Esophagus muscularis mucosa (tissue), 4 donors: ENCODE results near the gene EIF3L. TPM values are rescaled to one million over a fixed set of nuclear protein-coding genes. Genes with fewer than 3 reads are reported as not detected.

Source experiments
- DNase-seq: peaks from one replicate; pipeline ENCODE4 v3.0.0-alpha.2; 2017; ENCODE audit errors: extremely low spot score
- H3K27ac ChIP-seq, 4 donors: fragments of 200-600 bp; sonication (generic); replicated peaks in 1 of 4; 1 replicate in 3 of 4; 2 replicates in 1 of 4; pipeline ENCODE4 v1.5.1; 2016 to 2019; ENCODE audit warnings: mild to moderate bottlenecking in 1 of 4
- H3K27me3 ChIP-seq, 4 donors: fragments of 200-600 bp; sonication (generic); one replicate each; pipeline versions ENCODE4 v1.5.1 to v1.6.0; 2016 to 2019
- H3K36me3 ChIP-seq, 4 donors: fragments of 200-600 bp; sonication (generic); one replicate each; pipeline ENCODE4 v1.5.1; 2016 to 2019
- H3K4me1 ChIP-seq, 4 donors: fragments of 200-600 bp; sonication (generic); one replicate each; pipeline ENCODE4 v1.5.1; 2016 to 2019
- H3K4me3 ChIP-seq, 4 donors: fragments of 200-600 bp; sonication (generic); 1 replicate in 2 of 4; 2 replicates in 2 of 4; pipeline ENCODE4 v1.5.1; 2016 to 2019; ENCODE audit warnings: mild to moderate bottlenecking in 4 of 4, moderate library complexity in 1 of 4
- H3K9me3 ChIP-seq, 4 donors: fragments of 200-600 bp; sonication (generic); 1 replicate in 3 of 4; 2 replicates in 1 of 4; pipeline ENCODE4 v1.5.1; 2016 to 2019
- CTCF ChIP-seq, 3 experiments: fragments of 200-600 bp in 2 of 3; fragments of 450-650 bp in 1 of 3; sonication (generic) in 2 of 3; IDR thresholded peaks; one replicate each; pipeline ENCODE4 v1.5.1; 2017 to 2019; ENCODE audit warnings: antibody characterized with exemption in 3 of 3, mild to moderate bottlenecking in 2 of 3, moderate library complexity in 1 of 3
- EP300 ChIP-seq: sonication (generic); formaldehyde crosslinking; IDR thresholded peaks from one replicate; pipeline ENCODE4 v1.6.1; 2017; ENCODE audit warnings: antibody characterized with exemption
- POLR2A ChIP-seq: fragments of 450-650 bp; IDR thresholded peaks from one replicate; pipeline ENCODE4 v1.6.1; 2017; ENCODE audit warnings: antibody characterized with exemption, moderate library complexity, mild to moderate bottlenecking, low read depth
- POLR2AphosphoS5 ChIP-seq, 2 donors: sonication (generic); formaldehyde crosslinking; IDR thresholded peaks; one replicate each; pipeline ENCODE4 v1.6.1; 2017; ENCODE audit warnings: antibody characterized with exemption in 2 of 2
- WGBS: methylation state at CpG from one replicate; pipeline ENCODE4 v1.1.5; 2018; 5-methylcytosine and 5-hydroxymethylcytosine counted together
- intact Hi-C: fragments of 100-400 bp; cut with DNase I; formaldehyde crosslinking; loops from one replicate; pipeline ENCODE4 v1.15.1; 2023
- total RNA-seq, 4 donors: library from RNA; depleted of rRNA; stranded (reverse); fragments of >200 nt; gene quantifications; one replicate each; pipeline versions ENCODE4 v1.1.0 to v1.2.1, GENCODE V29; 2016

EIF3L gene
- total RNA-seq, 4 donors from 2014 or later, result 348 to 494 (median 425) TPM

GRCh38 chr22:37880668-37881440 is 31.6 kb downstream of the EIF3L start:
- Histone ChIP-seq H3K4me1 (peaks cover 0 to 54% (median 38%) of the 10 kb centered on the region in 4 donors), H3K27me3 (no peaks in the 10 kb centered on the region), H3K9me3 (no peaks in the 10 kb centered on the region), H3K36me3 (peaks cover 27 to 86% (median 76%) of the 10 kb centered on the region in 4 donors), H3K4me3 (no peak overlapping the region), H3K27ac (peak overlapping the region; percentile 5 to 53 (median 40))
- TF ChIP-seq EP300 (no peak), POLR2A (no peak)
- 58% methylated on average over 6 of the region's 6 CpGs for WGBS
- intact Hi-C loops, result no loop called here
- DNase-seq, result no peak

DNA sequence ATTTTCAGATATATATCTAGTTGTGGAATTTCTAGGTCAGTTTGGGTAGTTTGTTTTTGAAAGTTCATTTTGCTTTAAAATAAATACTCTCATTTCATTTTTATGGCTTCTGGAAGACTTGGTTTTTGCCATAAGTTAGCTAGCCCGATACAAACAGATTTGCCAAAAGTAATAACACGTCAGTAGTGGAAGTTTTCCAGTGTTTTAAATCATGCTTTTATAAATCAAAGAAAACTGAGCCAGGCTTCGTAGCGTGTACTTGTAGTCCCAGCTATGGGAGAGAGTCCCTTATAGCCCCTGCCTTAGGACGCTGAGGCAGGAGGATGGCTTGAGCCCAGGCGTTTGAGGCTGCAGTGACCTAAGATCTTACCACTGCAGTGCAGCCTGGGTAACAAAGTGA is 35.2 kb downstream of the EIF3L start:
- peak overlapping the region; percentile 70 to 82 (median 79) for H3K27ac ChIP-seq
- DNase-seq, result no peak
- no peaks in the 10 kb centered on the region for H3K27me3 ChIP-seq
- H3K9me3 ChIP-seq, result no peaks in the 10 kb centered on the region
- intact Hi-C loops, result no loop called here
- peaks cover 23 to 86% (median 63%) of the 10 kb centered on the region in 4 donors for H3K36me3 ChIP-seq
- TF ChIP-seq CTCF (IDR thresholded peaks at IDR 0.05) (no peak), EP300 (no peak), POLR2AphosphoS5 (IDR thresholded peaks at IDR 0.05) (no peak), POLR2A (no peak)
- no peak overlapping the region for H3K4me3 ChIP-seq
- H3K4me1 ChIP-seq, result peaks cover 14 to 66% (median 54%) of the 10 kb centered on the region in 4 donors
- 40% methylated on average over 6 of the region's 6 CpGs for WGBS

GRCh38 chr22:37887584-37888378 is 38.6 kb downstream of the EIF3L start:
- H3K4me1 ChIP-seq, result peaks cover 14 to 74% (median 68%) of the 10 kb centered on the region in 4 donors
- peaks cover 21 to 72% (median 45%) of the 10 kb centered on the region in 4 donors for H3K36me3 ChIP-seq
- H3K4me3 ChIP-seq, result no peak overlapping the region
- peak overlapping the region; percentile 70 to 82 (median 79) for H3K27ac ChIP-seq
- no peak for TF ChIP-seq EP300
- TF ChIP-seq POLR2AphosphoS5 (IDR thresholded peaks at IDR 0.05), result peak; percentile 63 to 68
- TF ChIP-seq CTCF (IDR thresholded peaks at IDR 0.05), result peak; percentile 67 to 79 (median 72)
- intact Hi-C loops, result loop anchor here (5.0 kb wide), 1 partner anchor 45 kb away; no protein-coding TSS in a partner anchor
- no peak for DNase-seq
- 36% methylated on average over 6 of the region's 6 CpGs for WGBS
- no peaks in the 10 kb centered on the region for H3K9me3 ChIP-seq
- no peaks in the 10 kb centered on the region for H3K27me3 ChIP-seq

GRCh38 chr22:37891926-37892325 is 42.7 kb downstream of the EIF3L start:
- DNase-seq, result no peak
- intact Hi-C loops, result no loop called here
- H3K9me3 ChIP-seq, result no peaks in the 10 kb centered on the region
- peaks cover 36 to 84% (median 83%) of the 10 kb centered on the region in 4 donors for H3K4me1 ChIP-seq
- 85% methylated on average over 3 of the region's 3 CpGs for WGBS
- TF ChIP-seq POLR2AphosphoS5 (IDR thresholded peaks at IDR 0.05) (no peak), EP300 (no peak), POLR2A (no peak), CTCF (IDR thresholded peaks at IDR 0.05) (no peak)
- no peak overlapping the region for H3K4me3 ChIP-seq
- H3K27ac ChIP-seq, result peak overlapping the region; percentile 72 to 82 (median 79)
- H3K36me3 ChIP-seq, result peaks cover 21 to 45% (median 33%) of the 10 kb centered on the region in 4 donors
- H3K27me3 ChIP-seq, result no peaks in the 10 kb centered on the region
